Endothelial cell of coronary artery (primary cell): Measurements from ENCODE around the gene PAIP1. TPM values are rescaled to one million over a fixed set of nuclear protein-coding genes. Genes with fewer than 3 reads are reported as not detected.

ENCODE experiments used
- total RNA-seq: library from RNA; depleted of rRNA; stranded (reverse); fragments of >200 nt; gene quantifications from 2 replicates; pipeline ENCODE4 v1.2.3, GENCODE V29; 2014

Gene PAIP1, protein sequence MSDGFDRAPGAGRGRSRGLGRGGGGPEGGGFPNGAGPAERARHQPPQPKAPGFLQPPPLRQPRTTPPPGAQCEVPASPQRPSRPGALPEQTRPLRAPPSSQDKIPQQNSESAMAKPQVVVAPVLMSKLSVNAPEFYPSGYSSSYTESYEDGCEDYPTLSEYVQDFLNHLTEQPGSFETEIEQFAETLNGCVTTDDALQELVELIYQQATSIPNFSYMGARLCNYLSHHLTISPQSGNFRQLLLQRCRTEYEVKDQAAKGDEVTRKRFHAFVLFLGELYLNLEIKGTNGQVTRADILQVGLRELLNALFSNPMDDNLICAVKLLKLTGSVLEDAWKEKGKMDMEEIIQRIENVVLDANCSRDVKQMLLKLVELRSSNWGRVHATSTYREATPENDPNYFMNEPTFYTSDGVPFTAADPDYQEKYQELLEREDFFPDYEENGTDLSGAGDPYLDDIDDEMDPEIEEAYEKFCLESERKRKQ
- total RNA-seq, result 55.8 and 64.6 TPM in 2 replicates

DNA sequence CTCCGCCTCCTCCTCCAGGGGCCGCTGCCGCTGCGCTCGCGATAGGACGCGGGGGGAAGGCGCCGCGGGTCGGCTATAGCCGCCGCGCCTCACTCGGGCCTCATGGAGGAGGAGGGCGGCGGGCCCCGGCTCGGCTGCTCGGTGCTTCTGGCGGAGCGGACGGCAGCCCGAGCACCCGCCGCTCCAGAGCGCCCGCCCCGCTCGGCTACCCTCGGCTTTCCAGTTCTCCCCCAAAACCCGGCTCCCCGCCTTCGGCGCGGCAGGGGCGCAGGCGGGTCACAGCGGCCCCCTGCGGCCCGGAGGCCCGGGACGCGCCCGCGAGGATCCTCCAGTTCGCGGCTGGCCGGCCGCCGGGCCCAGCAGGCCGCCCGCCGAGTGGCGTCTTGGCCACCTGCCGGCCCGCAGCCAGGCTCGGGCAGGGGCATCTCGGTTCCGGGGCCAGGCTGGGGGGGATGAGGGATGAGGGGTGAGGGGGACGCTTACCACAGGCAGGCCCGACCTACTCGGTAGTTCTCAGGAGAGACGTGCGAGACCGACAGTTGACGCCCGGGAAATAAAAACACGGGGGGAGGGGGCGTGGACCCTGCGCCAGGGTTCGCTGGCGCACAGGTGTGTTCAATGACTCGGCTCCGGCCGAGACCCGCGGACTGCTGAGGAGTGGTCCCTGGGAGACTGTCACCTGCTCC is at the start of gene PAIP1:
TSS of gene PAIP1 (minus strand) at position 221 of the 686 bp plus-strand sequence. CDS start 231 bp downstream, outside the sequence.

DNA sequence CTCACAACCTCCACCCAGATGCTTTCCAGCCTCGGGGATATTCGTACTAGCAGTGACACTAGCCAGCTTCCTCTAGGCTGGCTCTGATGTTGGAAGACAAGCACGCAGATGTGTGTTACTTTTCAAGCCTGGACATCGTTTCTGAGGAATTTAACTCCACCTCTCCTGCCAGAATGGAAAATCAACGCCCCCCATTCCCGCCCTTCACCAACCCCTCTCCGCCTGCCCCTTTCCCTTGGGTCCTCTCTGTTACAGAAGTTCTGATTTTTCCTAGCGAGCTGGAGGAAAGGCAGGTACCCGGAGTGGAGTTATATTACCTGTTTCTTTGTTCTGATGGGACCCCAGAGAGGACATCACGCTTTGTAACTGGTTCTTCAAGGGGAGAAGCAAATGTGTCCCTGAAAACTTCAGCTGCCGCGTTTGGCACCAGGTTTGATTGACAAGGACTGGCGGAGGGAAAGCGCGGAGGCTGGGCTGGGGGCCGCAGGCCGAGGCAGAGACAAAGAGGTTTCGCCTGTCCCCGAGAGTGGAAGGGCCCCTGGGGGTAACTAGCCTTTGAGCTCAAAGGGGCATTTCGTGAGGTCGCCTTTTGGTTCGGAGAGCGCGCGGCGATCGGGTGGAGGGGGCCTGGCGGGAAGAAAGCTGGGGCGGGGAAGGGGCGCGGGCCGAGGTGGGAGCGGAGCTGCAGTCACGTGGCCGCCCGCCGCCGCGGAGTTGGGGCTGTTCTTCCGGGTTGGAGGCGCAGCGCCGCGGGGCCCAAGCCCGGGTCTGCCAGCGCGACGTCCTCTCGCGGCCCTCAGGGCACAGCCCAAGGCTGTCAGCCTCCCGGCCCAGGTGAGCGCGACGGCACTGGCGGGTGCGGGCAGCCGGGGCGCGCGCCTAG is 45.8 kb upstream of the PAIP1 start, which contains the start of gene NNT:
TSS of gene NNT (plus strand) at position 720 of the 883 bp plus-strand sequence. CDS start 6,016 bp downstream, outside the sequence.

DNA sequence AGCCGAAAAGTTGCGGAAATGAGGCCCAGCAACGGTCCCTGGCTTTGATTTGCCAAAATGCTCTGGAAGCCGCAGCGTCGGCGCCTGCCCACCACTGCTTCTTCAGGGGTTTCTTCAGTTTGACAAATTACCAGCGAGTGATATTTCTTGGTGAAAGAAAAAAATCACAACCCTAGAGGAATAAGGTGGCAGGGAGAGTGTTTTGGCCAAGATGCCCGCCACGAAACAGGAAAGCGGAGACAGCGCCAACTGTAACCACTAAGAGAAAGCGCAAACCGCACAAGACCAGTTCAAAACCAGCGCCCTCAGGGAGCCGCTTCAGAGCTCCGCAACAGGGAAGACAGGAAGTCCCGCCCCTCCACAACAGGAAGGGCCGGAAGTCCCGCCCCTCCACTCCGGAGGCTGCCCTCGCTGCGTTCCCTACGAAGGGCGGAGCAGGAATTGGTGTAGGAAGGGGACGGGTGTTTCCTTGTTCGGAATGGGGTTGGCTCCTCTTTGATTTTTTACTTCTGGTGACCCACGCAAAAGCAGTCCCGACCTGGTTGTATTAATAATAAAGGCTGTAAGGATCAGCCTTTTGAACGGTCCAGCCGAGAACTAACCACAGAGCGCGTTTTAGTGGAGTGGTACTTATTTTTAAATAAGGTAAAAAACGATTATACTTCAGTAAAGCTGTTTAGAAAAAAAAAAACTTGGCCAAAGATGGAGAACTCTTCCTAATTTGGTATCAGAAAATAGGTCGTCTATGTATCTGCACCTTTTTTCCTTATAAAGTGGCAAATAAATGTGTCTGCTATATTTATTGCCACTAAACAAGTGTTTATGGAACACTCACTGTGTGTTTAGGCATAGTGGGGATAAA is 41.8 kb downstream of the PAIP1 start, which contains the start of gene C5orf34:
TSS of gene C5orf34 (minus strand) at position 333 of the 862 bp plus-strand sequence. CDS start 5,809 bp downstream, outside the sequence.

DNA sequence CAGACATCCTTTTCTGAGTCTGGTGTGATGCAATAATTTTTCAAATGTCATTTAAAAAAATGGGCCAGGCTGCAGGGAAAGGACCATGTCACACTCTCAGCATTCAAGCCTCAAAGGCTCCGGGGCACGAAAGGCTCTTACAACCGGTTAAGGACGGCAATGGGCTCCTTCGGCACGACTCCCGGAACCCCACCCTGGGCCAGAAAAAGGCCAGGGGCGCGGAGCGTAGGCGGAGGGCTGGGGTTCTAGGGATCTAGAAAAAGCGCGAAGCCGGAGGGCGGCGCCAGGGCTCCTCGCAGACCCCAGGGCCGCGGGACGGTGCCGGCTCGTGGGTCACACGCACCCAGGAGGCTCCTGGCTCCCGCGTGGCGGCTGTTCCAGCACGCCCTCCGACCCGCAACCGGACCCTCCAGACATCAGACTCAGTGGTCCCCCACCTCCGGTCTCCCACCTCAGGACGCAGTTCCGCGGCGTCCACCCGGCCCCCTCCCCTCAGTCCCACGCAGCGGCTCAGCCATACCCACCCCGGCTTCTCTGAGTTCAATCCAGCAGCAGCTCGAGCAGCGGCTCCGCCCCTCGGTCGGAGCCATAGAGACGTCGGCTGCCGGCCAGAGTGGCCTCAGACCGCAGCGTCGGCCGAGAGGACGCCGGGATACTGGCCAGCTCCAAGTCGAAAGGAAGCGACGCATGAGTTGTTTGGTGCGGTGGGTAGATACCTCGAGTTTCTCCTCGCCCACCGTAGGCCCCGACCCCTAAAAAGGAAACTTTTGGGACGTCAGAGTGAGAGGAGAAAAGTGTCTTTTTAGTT is 73.4 kb downstream of the PAIP1 start, which contains the start of gene TMEM267:
TSS of gene TMEM267 (minus strand) at position 568 of the 808 bp plus-strand sequence. CDS start 29,896 bp downstream, outside the sequence.

Other genes starting within 250 kb of the PAIP1 start
- 18.1 and 20.7 TPM in 2 replicates for gene HMGCS1, start 243.7 kb downstream of the PAIP1 start, total RNA-seq
- 0.18 and 0.38 TPM in 2 replicates for gene CCL28, start 144.7 kb downstream of the PAIP1 start, total RNA-seq
- gene TMEM267, start 73.2 kb downstream of the PAIP1 start, total RNA-seq, result 10.7 and 12.8 TPM in 2 replicates
- 3.1 and 3.6 TPM in 2 replicates for gene C5orf34, start 41.9 kb downstream of the PAIP1 start, total RNA-seq
- gene NNT, start 46.1 kb upstream of the PAIP1 start, total RNA-seq, result 52.5 and 69.9 TPM in 2 replicates